OCI-LY7 (cell line): ENCODE measurements around the gene NOTCH2.

Experiments
- CTCF ChIP-seq: fragments of 200-600 bp; sonication (generic); conservative IDR thresholded peaks from 2 replicates; pipeline ENCODE4 v1.5.1; 2014; ENCODE audit warnings: mild to moderate bottlenecking, antibody characterized with exemption, low read length, moderate library complexity, mixed read lengths
- EZH2phosphoT487 ChIP-seq: fragments of 200-600 bp; sonication (generic); IDR thresholded peaks from 2 replicates; pipeline ENCODE4 v1.6.1; 2018; ENCODE audit warnings: low read depth, borderline replicate concordance, mild to moderate bottlenecking, mixed run types, antibody characterized with exemption, low read length, moderate library complexity, mixed read lengths

GRCh38 chr1:119878171-119878570, 191.3 kb downstream of the NOTCH2 start:
- TF ChIP-seq CTCF (no peak), EZH2phosphoT487 (no peak)
